ENCODE results near the gene TRPM3.

DNA sequence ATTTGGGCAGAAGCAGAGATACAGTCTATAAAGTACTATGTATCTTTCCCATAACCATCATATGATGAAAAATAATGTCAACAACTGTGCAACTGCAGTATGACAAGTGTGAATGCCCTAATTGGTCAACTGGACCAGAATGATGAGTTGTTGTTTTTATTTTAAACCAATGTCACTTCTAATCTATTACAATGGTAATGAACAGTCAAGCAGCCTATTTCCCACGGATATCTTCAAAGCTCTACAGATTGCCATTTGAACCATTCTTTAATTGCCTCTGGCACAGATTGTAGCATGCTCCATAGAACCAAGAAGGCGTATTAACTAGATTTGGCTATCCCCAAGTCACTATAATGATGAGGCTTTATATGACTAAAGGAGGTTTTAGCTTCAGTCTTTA, 233.6 kb downstream of the TRPM3 start:
- TF ChIP-seq, protein P1, sequence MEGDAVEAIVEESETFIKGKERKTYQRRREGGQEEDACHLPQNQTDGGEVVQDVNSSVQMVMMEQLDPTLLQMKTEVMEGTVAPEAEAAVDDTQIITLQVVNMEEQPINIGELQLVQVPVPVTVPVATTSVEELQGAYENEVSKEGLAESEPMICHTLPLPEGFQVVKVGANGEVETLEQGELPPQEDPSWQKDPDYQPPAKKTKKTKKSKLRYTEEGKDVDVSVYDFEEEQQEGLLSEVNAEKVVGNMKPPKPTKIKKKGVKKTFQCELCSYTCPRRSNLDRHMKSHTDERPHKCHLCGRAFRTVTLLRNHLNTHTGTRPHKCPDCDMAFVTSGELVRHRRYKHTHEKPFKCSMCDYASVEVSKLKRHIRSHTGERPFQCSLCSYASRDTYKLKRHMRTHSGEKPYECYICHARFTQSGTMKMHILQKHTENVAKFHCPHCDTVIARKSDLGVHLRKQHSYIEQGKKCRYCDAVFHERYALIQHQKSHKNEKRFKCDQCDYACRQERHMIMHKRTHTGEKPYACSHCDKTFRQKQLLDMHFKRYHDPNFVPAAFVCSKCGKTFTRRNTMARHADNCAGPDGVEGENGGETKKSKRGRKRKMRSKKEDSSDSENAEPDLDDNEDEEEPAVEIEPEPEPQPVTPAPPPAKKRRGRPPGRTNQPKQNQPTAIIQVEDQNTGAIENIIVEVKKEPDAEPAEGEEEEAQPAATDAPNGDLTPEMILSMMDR (IDR thresholded peaks at IDR 0.05 in 4 of 5, conservative IDR thresholded peaks at IDR 0.05 in 1 of 5), result no peak
- no peak for TF ChIP-seq POLR2A (IDR thresholded peaks at IDR 0.05)

Measured in gastrocnemius medialis (tissue), 4 donors.